ENCODE data around the gene PCNX2. TPM values are rescaled to one million over a fixed set of nuclear protein-coding genes. Genes with fewer than 3 reads are reported as not detected.
A peak's percentile ranks its signal among the peaks of the same experiment; 100 is the strongest.

Gene PCNX2
- total RNA-seq, 1 experiment from 2014 or later: 96.2 TPM

- Histone ChIP-seq H3K79me2 (ENCODE audit: low read length) (no peaks in the 10 kb centered on the region), H3K4me3 (ENCODE audit: low read length) (no peak overlapping the region), H3K4me1 (ENCODE audit: low read length) (peaks cover 12% of the 10 kb centered on the region), H3K27ac (ENCODE audit: low read length) (no peak overlapping the region), H3K9me3 (ENCODE audit: low read length) (no peaks in the 10 kb centered on the region), H3K4me2 (ENCODE audit: low read depth, low read length, poor library complexity, severe bottlenecking) (no peak overlapping the region), H3K9me2 (replicated peaks; ENCODE audit: insufficient read depth, low read length) (no peaks in the 10 kb centered on the region), H4K20me1 (ENCODE audit: insufficient read depth, low read depth, low read length) (no peaks in the 10 kb centered on the region), H3K36me3 (ENCODE audit: insufficient read depth, low read length) (peaks cover 39% of the 10 kb centered on the region), H2AFZ (ENCODE audit: low read length) (no peak overlapping the region), H3K27me3 (ENCODE audit: low read length) (no peaks in the 10 kb centered on the region), H3K9ac (ENCODE audit: low read length) (no peak overlapping the region)
- DNase-seq: no peak
These were observed 321.6 kb downstream of the PCNX2 start for GRCh38 chr1:232973652-232974611.

GRCh38 chr1:232970508-232970907 lies 325.0 kb downstream of the PCNX2 start:
- H3K9me3 ChIP-seq (ENCODE audit: low read length): no peaks in the 10 kb centered on the region
- H3K9me2 ChIP-seq (replicated peaks; ENCODE audit: insufficient read depth, low read length): no peaks in the 10 kb centered on the region
- no peaks in the 10 kb centered on the region for H3K27me3 ChIP-seq (ENCODE audit: low read length)
- no peak overlapping the region for H3K9ac ChIP-seq (ENCODE audit: low read length)
- H3K4me3 ChIP-seq (ENCODE audit: low read length): no peak overlapping the region
- H3K4me1 ChIP-seq (ENCODE audit: low read length): peaks cover 7% of the 10 kb centered on the region
- no peak overlapping the region for H3K4me2 ChIP-seq (ENCODE audit: low read depth, low read length, poor library complexity, severe bottlenecking)
- DNase-seq: no peak
- no peak overlapping the region for H3K27ac ChIP-seq (ENCODE audit: low read length)
- no peak overlapping the region for H2AFZ ChIP-seq (ENCODE audit: low read length)
- H3K79me2 ChIP-seq (ENCODE audit: low read length): peaks cover 21% of the 10 kb centered on the region
- H3K36me3 ChIP-seq (ENCODE audit: insufficient read depth, low read length): peaks cover 42% of the 10 kb centered on the region
- no peaks in the 10 kb centered on the region for H4K20me1 ChIP-seq (ENCODE audit: insufficient read depth, low read depth, low read length)

- Histone ChIP-seq H3K4me2 (ENCODE audit: low read depth, low read length, poor library complexity, severe bottlenecking) (no peak overlapping the region), H3K79me2 (ENCODE audit: low read length) (peaks cover 26% of the 10 kb centered on the region), H3K9ac (ENCODE audit: low read length) (no peak overlapping the region), H3K4me3 (ENCODE audit: low read length) (no peak overlapping the region), H3K27ac (ENCODE audit: low read length) (no peak overlapping the region), H3K27me3 (ENCODE audit: low read length) (no peaks in the 10 kb centered on the region), H3K36me3 (ENCODE audit: insufficient read depth, low read length) (peaks cover 42% of the 10 kb centered on the region), H4K20me1 (ENCODE audit: insufficient read depth, low read depth, low read length) (no peaks in the 10 kb centered on the region), H3K4me1 (ENCODE audit: low read length) (peaks cover 14% of the 10 kb centered on the region), H2AFZ (ENCODE audit: low read length) (no peak overlapping the region), H3K9me3 (ENCODE audit: low read length) (no peaks in the 10 kb centered on the region), H3K9me2 (replicated peaks; ENCODE audit: insufficient read depth, low read length) (no peaks in the 10 kb centered on the region)
- no peak for DNase-seq
These were observed 325.7 kb downstream of the PCNX2 start for GRCh38 chr1:232969799-232970198.

GRCh38 chr1:232968965-232969364 lies 326.6 kb downstream of the PCNX2 start:
- no peak overlapping the region for H3K9ac ChIP-seq (ENCODE audit: low read length)
- H3K4me1 ChIP-seq (ENCODE audit: low read length): peaks cover 23% of the 10 kb centered on the region
- no peaks in the 10 kb centered on the region for H3K9me2 ChIP-seq (replicated peaks; ENCODE audit: insufficient read depth, low read length)
- no peaks in the 10 kb centered on the region for H3K27me3 ChIP-seq (ENCODE audit: low read length)
- no peak for DNase-seq
- H3K4me3 ChIP-seq (ENCODE audit: low read length): no peak overlapping the region
- H3K79me2 ChIP-seq (ENCODE audit: low read length): peaks cover 26% of the 10 kb centered on the region
- H3K27ac ChIP-seq (ENCODE audit: low read length): no peak overlapping the region
- H3K36me3 ChIP-seq (ENCODE audit: insufficient read depth, low read length): peaks cover 34% of the 10 kb centered on the region
- no peaks in the 10 kb centered on the region for H4K20me1 ChIP-seq (ENCODE audit: insufficient read depth, low read depth, low read length)
- H3K4me2 ChIP-seq (ENCODE audit: low read depth, low read length, poor library complexity, severe bottlenecking): no peak overlapping the region
- H2AFZ ChIP-seq (ENCODE audit: low read length): no peak overlapping the region
- no peaks in the 10 kb centered on the region for H3K9me3 ChIP-seq (ENCODE audit: low read length)

- no peak for DNase-seq
- H3K9ac ChIP-seq (ENCODE audit: low read length): no peak overlapping the region
- H3K27me3 ChIP-seq (ENCODE audit: low read length): no peaks in the 10 kb centered on the region
- no peaks in the 10 kb centered on the region for H4K20me1 ChIP-seq (ENCODE audit: insufficient read depth, low read depth, low read length)
- H3K4me1 ChIP-seq (ENCODE audit: low read length): peaks cover 29% of the 10 kb centered on the region
- H3K79me2 ChIP-seq (ENCODE audit: low read length): peaks cover 26% of the 10 kb centered on the region
- no peak overlapping the region for H2AFZ ChIP-seq (ENCODE audit: low read length)
- no peaks in the 10 kb centered on the region for H3K9me2 ChIP-seq (replicated peaks; ENCODE audit: insufficient read depth, low read length)
- no peaks in the 10 kb centered on the region for H3K9me3 ChIP-seq (ENCODE audit: low read length)
- H3K4me3 ChIP-seq (ENCODE audit: low read length): no peak overlapping the region
- no peak overlapping the region for H3K4me2 ChIP-seq (ENCODE audit: low read depth, low read length, poor library complexity, severe bottlenecking)
- no peak overlapping the region for H3K27ac ChIP-seq (ENCODE audit: low read length)
- H3K36me3 ChIP-seq (ENCODE audit: insufficient read depth, low read length): peaks cover 31% of the 10 kb centered on the region
These were observed 327.1 kb downstream of the PCNX2 start for GRCh38 chr1:232968391-232968790.

GRCh38 chr1:232966663-232967062 lies 328.9 kb downstream of the PCNX2 start:
- Histone ChIP-seq H4K20me1 (ENCODE audit: insufficient read depth, low read depth, low read length) (no peaks in the 10 kb centered on the region), H3K79me2 (ENCODE audit: low read length) (peaks cover 34% of the 10 kb centered on the region), H3K9me2 (replicated peaks; ENCODE audit: insufficient read depth, low read length) (no peaks in the 10 kb centered on the region), H3K27me3 (ENCODE audit: low read length) (no peaks in the 10 kb centered on the region), H3K4me1 (ENCODE audit: low read length) (peaks cover 38% of the 10 kb centered on the region), H3K4me2 (ENCODE audit: low read depth, low read length, poor library complexity, severe bottlenecking) (no peak overlapping the region), H3K27ac (ENCODE audit: low read length) (no peak overlapping the region), H2AFZ (ENCODE audit: low read length) (no peak overlapping the region), H3K4me3 (ENCODE audit: low read length) (no peak overlapping the region), H3K36me3 (ENCODE audit: insufficient read depth, low read length) (peaks cover 15% of the 10 kb centered on the region), H3K9ac (ENCODE audit: low read length) (no peak overlapping the region), H3K9me3 (ENCODE audit: low read length) (no peaks in the 10 kb centered on the region)
- no peak for DNase-seq

GRCh38 chr1:232965912-232966217 lies 329.7 kb downstream of the PCNX2 start:
- no peak for DNase-seq
- no peaks in the 10 kb centered on the region for H4K20me1 ChIP-seq (ENCODE audit: insufficient read depth, low read depth, low read length)
- no peaks in the 10 kb centered on the region for H3K9me2 ChIP-seq (replicated peaks; ENCODE audit: insufficient read depth, low read length)
- peak overlapping the region; percentile 25 for H3K4me2 ChIP-seq (ENCODE audit: low read depth, low read length, poor library complexity, severe bottlenecking)
- no peak overlapping the region for H3K9ac ChIP-seq (ENCODE audit: low read length)
- H3K36me3 ChIP-seq (ENCODE audit: insufficient read depth, low read length): peaks cover 10% of the 10 kb centered on the region; the same call in 1 of the 2 replicates
- H3K9me3 ChIP-seq (ENCODE audit: low read length): no peaks in the 10 kb centered on the region
- H3K79me2 ChIP-seq (ENCODE audit: low read length): peaks cover 39% of the 10 kb centered on the region
- no peak overlapping the region for H3K27ac ChIP-seq (ENCODE audit: low read length)
- peaks cover 38% of the 10 kb centered on the region for H3K4me1 ChIP-seq (ENCODE audit: low read length)
- no peak overlapping the region for H2AFZ ChIP-seq (ENCODE audit: low read length)
- H3K4me3 ChIP-seq (ENCODE audit: low read length): no peak overlapping the region
- no peaks in the 10 kb centered on the region for H3K27me3 ChIP-seq (ENCODE audit: low read length)

- Histone ChIP-seq H3K79me2 (ENCODE audit: low read length) (peaks cover 40% of the 10 kb centered on the region), H3K27ac (ENCODE audit: low read length) (no peak overlapping the region), H3K9me2 (replicated peaks; ENCODE audit: insufficient read depth, low read length) (no peaks in the 10 kb centered on the region), H3K9ac (ENCODE audit: low read length) (peak overlapping the region; percentile 13; the same call in 1 of the 2 replicates), H2AFZ (ENCODE audit: low read length) (no peak overlapping the region), H3K4me2 (ENCODE audit: low read depth, low read length, poor library complexity, severe bottlenecking) (peak overlapping the region; percentile 25), H3K36me3 (ENCODE audit: insufficient read depth, low read length) (peaks cover 10% of the 10 kb centered on the region; the same call in 1 of the 2 replicates), H3K9me3 (ENCODE audit: low read length) (no peaks in the 10 kb centered on the region), H3K27me3 (ENCODE audit: low read length) (no peaks in the 10 kb centered on the region), H3K4me3 (ENCODE audit: low read length) (no peak overlapping the region), H4K20me1 (ENCODE audit: insufficient read depth, low read depth, low read length) (no peaks in the 10 kb centered on the region), H3K4me1 (ENCODE audit: low read length) (peaks cover 38% of the 10 kb centered on the region)
- DNase-seq: no peak
These were observed 330.2 kb downstream of the PCNX2 start for GRCh38 chr1:232965124-232965911.

Measured in Karpas-422 (cell line).